OCI-LY3 (cell line): Measurements from ENCODE around the gene FRMD3.

Source experiments
- H2AFZ ChIP-seq: fragments of 200-600, 300-600 bp; shearing (Covaris generic); 2 replicates; pipeline ENCODE4 v1.6.0; 2014; ENCODE audit warnings: antibody characterized with exemption, low read depth, low read length
- H3K27ac ChIP-seq: fragments of 200-600, 300-600 bp; sonication (generic); 2 replicates; pipeline ENCODE4 v1.5.1; 2014; ENCODE audit warnings: mild to moderate bottlenecking, low read length, moderate library complexity, mixed read lengths
- H3K27me3 ChIP-seq: fragments of 200-600, 300-600 bp; sonication (generic); 2 replicates; pipeline ENCODE4 v1.6.1; 2014; ENCODE audit warnings: low read depth, low read length, mixed read lengths
- H3K36me3 ChIP-seq: fragments of 200-600, 300-600 bp; sonication (generic); replicated peaks from 2 replicates; pipeline ENCODE3; 2014; ENCODE audit warnings: low read depth, low read length, mixed read lengths
- H3K4me1 ChIP-seq: fragments of 300-600, 200-600 bp; sonication (generic); 2 replicates; pipeline ENCODE4 v1.6.1; 2014; ENCODE audit warnings: low read length, mixed read lengths
- H3K4me2 ChIP-seq: fragments of 200-600, 300-600 bp; sonication (generic); 2 replicates; pipeline ENCODE4 v1.6.1; 2014; ENCODE audit warnings: low read length, mixed read lengths
- H3K4me3 ChIP-seq: fragments of 300-600, 200-600 bp; sonication (generic); 2 replicates; pipeline ENCODE4 v1.5.1; 2014; ENCODE audit warnings: antibody characterized with exemption, mild to moderate bottlenecking, low read length, moderate library complexity
- H3K79me2 ChIP-seq: fragments of 300-600, 200-600 bp; shearing (Covaris generic); 2 replicates; pipeline ENCODE4 v1.6.1; 2014; ENCODE audit warnings: mild to moderate bottlenecking, low read length, mixed read lengths
- H3K9ac ChIP-seq: fragments of 300-600, 200-600 bp; shearing (Covaris generic); 2 replicates; pipeline ENCODE4 v1.6.0; 2014; ENCODE audit warnings: mild to moderate bottlenecking, low read length, moderate library complexity
- H3K9me3 ChIP-seq: fragments of 200-600, 300-600 bp; shearing (Covaris generic); 2 replicates; pipeline ENCODE4 v1.6.1; 2014; ENCODE audit warnings: low read length, mixed read lengths; ENCODE audit not compliant: insufficient read depth
- H4K20me1 ChIP-seq: fragments of 200-600, 300-600 bp; sonication (generic); 2 replicates; pipeline ENCODE4 v1.6.1; 2016; ENCODE audit warnings: low read length, mixed read lengths; ENCODE audit not compliant: insufficient read depth
- EZH2phosphoT487 ChIP-seq: fragments of 200-600 bp; shearing (Covaris generic); IDR thresholded peaks from 2 replicates; pipeline ENCODE4 v1.6.1; 2018; ENCODE audit warnings: antibody characterized with exemption, mixed run types, low read depth
- TF ChIP-seq, protein P1 (sequence below): fragments of 200-600, 300-600 bp; sonication (generic); IDR thresholded peaks from 2 replicates; pipeline ENCODE4 v1.5.1; 2014; ENCODE audit warnings: antibody characterized with exemption, low read length, low read depth

The FRMD3 gene

DNA sequence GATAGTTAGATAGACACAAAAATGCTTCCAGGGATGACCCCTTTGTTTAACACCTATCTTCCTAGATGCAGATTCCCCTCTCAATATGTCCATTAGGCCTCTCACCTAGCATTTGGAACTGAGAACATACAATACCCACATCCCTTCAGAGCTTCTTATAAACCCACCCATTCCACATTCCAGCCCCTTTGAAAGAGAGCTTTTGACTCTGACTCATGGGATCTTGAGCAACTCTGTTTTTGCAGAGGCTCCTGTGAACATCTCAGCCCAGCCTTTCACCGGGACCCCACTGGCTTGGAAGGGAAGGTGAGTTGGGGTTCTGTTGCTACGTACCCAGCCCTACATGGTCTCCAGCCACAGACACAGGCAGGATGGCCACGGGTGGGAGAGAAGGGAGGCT lies 195.5 kb downstream of the FRMD3 start:
- TF ChIP-seq, protein P1, sequence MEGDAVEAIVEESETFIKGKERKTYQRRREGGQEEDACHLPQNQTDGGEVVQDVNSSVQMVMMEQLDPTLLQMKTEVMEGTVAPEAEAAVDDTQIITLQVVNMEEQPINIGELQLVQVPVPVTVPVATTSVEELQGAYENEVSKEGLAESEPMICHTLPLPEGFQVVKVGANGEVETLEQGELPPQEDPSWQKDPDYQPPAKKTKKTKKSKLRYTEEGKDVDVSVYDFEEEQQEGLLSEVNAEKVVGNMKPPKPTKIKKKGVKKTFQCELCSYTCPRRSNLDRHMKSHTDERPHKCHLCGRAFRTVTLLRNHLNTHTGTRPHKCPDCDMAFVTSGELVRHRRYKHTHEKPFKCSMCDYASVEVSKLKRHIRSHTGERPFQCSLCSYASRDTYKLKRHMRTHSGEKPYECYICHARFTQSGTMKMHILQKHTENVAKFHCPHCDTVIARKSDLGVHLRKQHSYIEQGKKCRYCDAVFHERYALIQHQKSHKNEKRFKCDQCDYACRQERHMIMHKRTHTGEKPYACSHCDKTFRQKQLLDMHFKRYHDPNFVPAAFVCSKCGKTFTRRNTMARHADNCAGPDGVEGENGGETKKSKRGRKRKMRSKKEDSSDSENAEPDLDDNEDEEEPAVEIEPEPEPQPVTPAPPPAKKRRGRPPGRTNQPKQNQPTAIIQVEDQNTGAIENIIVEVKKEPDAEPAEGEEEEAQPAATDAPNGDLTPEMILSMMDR = no peak
- no peak for TF ChIP-seq EZH2phosphoT487

DNA sequence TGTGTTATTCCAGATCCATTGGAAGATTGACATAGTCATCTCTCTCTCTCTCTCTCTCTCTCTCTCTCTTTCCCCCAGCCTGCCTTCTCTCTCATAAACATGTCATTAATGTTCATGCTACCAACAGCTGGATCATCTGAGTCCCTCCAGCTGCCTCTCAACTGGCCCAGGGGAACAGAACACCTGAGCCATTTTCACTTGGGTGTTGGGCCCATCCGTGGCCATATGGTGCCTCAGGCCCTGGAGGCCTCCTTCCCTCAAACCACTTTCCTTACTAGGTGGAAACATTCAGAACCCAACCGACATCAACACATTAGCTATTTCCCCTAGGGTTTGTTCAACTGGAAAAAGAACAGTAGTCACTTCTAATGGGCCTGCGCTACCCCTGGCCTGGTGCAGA lies 196.2 kb downstream of the FRMD3 start:
- Histone ChIP-seq H3K36me3 (peaks cover 22% of the 10 kb centered on the region), H3K27me3 (no peaks in the 10 kb centered on the region), H3K27ac (no peak overlapping the region), H3K9ac (no peak overlapping the region), H3K4me1 (peaks cover 10% of the 10 kb centered on the region), H4K20me1 (no peaks in the 10 kb centered on the region), H2AFZ (no peak overlapping the region), H3K4me3 (no peak overlapping the region), H3K4me2 (no peak overlapping the region), H3K9me3 (no peaks in the 10 kb centered on the region), H3K79me2 (no peaks in the 10 kb centered on the region)
- TF ChIP-seq, protein P1 = no peak
- no peak for TF ChIP-seq EZH2phosphoT487

More for the DNA sequence above, 195.5 kb downstream of the FRMD3 start:
- peaks cover 10% of the 10 kb centered on the region for H3K4me1 ChIP-seq
- no peaks in the 10 kb centered on the region for H3K9me3 ChIP-seq
- H3K79me2 ChIP-seq = no peaks in the 10 kb centered on the region
- H3K27ac ChIP-seq = no peak overlapping the region
- H3K36me3 ChIP-seq = peaks cover 22% of the 10 kb centered on the region
- H3K4me3 ChIP-seq = no peak overlapping the region
- H3K27me3 ChIP-seq = no peaks in the 10 kb centered on the region
- no peaks in the 10 kb centered on the region for H4K20me1 ChIP-seq
- H3K9ac ChIP-seq = no peak overlapping the region
- no peak overlapping the region for H3K4me2 ChIP-seq
- H2AFZ ChIP-seq = no peak overlapping the region

DNA sequence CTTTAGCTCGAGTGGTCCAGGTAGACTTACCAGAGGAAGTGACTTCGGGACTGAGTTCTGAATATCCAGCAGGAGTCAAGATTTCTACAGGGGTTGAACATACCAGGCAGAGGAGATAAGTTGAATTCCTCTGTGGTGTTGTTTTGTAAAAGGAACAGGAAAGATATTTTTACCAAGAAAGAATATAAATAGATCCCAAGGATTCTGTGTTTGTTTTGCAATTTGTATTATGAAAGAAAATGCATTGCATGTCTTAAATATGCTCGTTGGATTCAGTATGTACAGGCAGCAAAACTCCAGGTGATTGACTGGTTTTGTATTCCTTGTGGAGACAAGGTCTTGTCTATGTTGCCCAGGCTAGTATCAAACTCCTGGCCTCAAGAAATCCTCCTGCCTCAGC lies 197.8 kb downstream of the FRMD3 start:
- Histone ChIP-seq H3K4me3 (no peak overlapping the region), H3K4me2 (no peak overlapping the region)

DNA sequence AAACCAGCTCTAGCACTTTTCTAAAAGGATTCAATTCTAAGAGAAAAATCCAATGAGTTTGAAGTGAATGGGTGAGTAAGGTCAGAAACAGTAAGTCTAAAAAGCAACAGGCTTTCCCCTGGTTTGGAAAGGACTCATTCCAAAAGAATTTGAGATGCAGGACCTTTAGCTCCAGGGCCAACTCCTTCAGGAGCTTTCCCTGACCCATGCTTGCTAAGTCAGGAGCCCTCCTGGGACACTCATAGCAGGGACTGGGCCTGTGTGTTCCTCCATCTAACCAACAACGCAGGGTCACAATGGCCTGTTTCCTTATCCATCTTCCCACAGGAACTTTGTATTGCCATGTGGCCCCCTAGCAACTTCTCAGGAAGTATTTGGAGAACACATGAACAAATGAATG lies 198.8 kb downstream of the FRMD3 start:
- H3K4me3 ChIP-seq = no peak overlapping the region
- no peaks in the 10 kb centered on the region for H3K9me3 ChIP-seq
- no peak overlapping the region for H3K27ac ChIP-seq
- TF ChIP-seq EZH2phosphoT487 = no peak
- TF ChIP-seq, protein P1 = no peak
- H3K4me2 ChIP-seq = no peak overlapping the region
- H3K36me3 ChIP-seq = peaks cover 22% of the 10 kb centered on the region
- no peaks in the 10 kb centered on the region for H4K20me1 ChIP-seq
- peaks cover 10% of the 10 kb centered on the region for H3K4me1 ChIP-seq
- H2AFZ ChIP-seq = no peak overlapping the region
- H3K9ac ChIP-seq = no peak overlapping the region
- H3K79me2 ChIP-seq = no peaks in the 10 kb centered on the region
- no peaks in the 10 kb centered on the region for H3K27me3 ChIP-seq

More for the DNA sequence above, 197.8 kb downstream of the FRMD3 start:
- Histone ChIP-seq H4K20me1 (no peaks in the 10 kb centered on the region), H3K9me3 (no peaks in the 10 kb centered on the region), H3K4me1 (peaks cover 10% of the 10 kb centered on the region), H3K79me2 (no peaks in the 10 kb centered on the region), H3K9ac (no peak overlapping the region), H3K27ac (no peak overlapping the region), H3K36me3 (peaks cover 22% of the 10 kb centered on the region), H2AFZ (no peak overlapping the region), H3K27me3 (no peaks in the 10 kb centered on the region)
- no peak for TF ChIP-seq EZH2phosphoT487
- TF ChIP-seq, protein P1 = no peak
